HG02973 (cell line): ENCODE measurements around the gene RNU1-1.
"Not testable (repeated sequence)": the region's sequence is repeated elsewhere in the genome, so short reads cannot be mapped to it uniquely, and the experiment has no call there.

Experiments
- ATAC-seq: cut with Tn5 transposase; IDR thresholded peaks from one replicate; pipeline ENCODE4 v1.9.1; 2021; ENCODE audit warnings: moderate library complexity; ENCODE audit not compliant: unreplicated experiment

Gene RNU1-1

DNA sequence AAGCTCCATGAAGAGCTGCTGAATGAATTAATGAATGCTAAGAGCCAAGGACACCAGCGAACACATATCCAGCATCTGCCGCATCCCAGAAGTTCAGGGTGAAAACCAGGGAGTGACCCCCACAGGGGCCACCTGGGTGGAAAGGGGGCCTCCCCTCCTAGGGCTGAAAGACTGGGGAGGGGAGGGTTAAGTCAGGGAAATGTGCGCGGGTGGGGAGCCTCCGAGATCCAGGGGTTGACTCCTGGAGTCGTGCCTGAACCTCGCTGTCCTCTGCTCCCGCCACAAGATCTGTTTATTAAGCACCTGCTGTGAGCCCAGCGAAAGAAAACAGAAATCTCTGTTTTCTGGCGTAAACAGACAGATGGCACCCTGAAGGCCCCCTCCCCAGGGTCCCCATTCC, 16.0 kb downstream of the RNU1-1 start:
- ATAC-seq = not testable (repeated sequence)

DNA sequence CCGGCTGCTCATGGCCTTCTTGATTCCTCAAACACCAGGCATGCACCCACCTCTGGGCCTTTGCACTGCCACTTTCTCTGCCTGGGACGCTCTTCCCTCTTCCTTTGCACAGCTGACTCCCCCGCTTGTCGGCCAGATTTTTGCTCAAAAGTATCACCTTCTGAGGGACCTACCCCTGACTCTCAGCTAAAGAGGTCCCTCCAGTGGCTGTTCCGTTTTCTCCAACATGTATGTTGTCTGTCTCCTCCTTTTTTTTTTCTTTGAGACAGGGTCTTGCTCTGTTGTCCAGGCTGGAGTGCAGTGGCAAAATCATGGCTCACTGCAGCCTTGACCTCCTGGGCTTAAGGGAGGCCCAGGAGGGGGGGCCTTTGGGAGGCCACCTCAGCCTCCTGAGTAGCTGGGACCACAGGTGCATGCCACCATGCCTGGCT, 16.6 kb downstream of the RNU1-1 start:
- not testable (repeated sequence) for ATAC-seq

DNA sequence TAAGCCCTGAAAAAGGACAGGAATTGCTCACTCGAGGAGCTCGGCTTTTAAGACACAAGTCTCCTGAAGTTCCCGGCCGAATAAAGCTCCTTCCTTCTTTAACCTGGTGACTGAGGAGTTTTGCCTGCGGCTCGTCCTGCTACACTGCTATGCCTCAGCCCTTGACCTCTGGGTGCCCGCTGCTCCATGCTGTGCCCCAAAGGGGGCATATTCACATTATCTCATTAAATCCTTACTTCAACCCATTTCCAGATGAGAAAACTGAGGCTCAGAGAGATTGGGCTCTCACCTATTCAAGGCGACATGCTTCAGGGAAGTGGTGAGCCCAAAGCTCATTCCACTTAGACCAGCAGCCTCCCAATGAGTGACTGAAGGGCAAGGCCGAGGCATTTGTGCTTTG, 20.4 kb downstream of the RNU1-1 start:
- not testable (repeated sequence) for ATAC-seq

DNA sequence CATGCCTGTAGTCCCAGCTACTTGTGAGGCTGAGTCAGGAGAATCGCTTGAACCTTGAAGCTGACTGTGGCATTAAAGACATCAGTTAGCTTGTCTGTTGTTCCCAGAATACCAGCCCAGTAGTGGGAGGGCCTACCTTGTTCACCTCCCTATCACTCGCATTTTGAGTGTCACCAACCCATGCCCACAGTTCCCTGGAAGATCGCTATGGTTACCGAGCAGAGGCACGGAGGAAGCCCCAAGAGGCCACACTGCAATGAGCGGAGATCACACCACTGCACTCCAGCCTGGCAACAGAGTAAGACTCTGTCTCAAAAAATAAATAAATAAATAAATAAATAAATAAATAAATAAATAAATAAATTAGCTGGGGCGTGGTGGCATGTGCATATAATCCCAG, 21.1 kb downstream of the RNU1-1 start:
- not testable (repeated sequence) for ATAC-seq

DNA sequence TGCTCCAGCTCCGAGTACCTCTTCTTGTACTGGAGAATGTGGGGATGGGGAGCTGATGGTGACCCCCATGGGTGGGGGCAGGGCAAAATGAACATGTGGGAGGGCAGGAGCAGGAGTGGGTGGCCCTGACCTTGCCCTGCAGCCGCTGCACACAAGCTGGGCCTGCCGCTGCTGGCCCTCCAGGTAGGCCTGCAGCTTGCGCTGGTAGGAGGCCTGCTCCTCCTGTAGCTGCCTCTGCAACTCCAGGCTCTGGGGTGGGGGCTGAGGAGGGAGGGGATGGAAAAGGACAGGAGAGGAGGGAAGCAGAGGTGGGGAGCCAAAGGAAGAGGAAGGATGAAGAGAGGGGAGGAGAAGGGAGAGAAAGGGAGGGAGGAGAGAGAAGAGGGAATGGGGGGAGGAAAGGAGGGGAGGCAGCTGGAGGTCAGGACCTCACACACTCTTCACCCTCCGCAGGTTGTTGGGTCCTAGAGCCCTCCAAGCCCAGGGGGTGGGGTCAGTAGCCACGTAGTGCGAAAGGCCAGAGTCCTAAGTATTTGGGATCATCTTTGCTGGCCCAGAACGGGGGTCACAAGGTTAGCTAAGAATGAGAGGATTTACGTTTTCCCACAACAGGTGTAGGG, 22.9 kb downstream of the RNU1-1 start:
- no peak for ATAC-seq

DNA sequence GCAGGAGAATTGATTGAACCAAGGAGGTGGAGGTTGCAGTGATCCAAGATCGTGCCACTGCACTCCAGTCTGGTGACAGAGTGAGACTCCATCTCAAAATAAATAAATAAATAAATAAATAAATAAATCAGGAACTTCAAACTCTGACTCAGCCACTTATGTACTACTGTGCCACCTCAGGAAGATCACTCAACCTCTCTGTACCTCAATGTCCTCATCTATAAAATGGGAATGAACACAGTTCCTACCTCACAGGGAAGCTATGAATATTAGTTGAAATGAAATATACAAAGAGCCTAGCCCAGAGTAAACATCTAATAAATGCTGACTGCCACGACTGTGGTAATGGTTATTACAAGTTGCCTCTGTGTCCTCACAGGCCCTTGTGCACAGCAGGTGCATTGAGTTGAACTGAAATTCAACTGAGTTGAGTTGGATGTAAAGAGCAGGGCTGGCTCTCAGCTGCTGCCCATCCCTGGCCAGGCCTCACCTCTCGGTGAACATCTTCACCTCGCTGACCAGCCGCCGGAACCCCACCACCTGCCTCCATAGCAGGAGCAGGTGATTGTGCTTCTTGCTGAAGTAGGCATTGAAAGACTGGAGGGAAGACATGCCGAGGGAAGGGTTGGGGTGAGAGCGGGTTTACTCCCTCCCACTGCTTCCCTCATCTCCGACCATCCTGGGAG, 24.7 kb downstream of the RNU1-1 start:
- ATAC-seq = not testable (repeated sequence)

DNA sequence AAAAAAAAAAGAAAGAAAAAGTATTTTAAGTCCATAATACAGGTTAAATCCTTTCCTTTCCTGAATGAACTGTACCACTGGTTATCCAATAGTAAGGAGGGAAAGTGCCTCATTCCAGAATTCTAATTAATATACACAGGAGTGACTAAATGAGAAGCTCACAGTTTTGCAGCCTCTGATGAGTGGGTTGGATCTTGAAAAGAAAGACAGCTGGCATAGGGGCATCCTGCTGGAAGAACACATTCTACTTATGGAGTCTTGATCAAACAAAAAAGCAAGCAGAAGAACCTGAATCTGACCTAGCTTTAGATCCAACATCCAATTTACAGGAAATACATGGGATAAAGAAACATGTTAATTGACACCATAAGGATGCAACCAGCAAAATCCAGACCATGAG, 27.1 kb downstream of the RNU1-1 start:
- not testable (repeated sequence) for ATAC-seq

DNA sequence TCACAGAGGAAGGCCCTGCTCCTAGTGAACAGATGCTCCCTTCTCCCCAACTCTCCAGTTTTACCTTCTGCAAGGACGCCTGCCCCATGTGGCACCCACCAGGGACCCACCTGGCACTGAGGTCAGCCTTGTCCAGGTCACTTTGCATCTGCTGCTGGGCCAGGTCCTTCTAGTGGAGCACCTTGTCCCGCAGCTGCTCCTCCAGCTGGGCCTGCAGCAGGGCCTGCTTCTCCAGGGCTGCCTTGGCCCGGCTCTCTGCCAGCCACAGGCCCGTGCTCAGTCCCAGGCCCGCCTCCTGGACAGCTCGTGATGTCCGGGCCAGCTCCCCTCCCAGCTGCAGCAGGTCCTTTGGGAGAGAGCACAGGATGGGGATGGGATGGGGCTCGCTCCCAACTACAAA, 27.8 kb downstream of the RNU1-1 start:
- ATAC-seq = not testable (repeated sequence)

DNA sequence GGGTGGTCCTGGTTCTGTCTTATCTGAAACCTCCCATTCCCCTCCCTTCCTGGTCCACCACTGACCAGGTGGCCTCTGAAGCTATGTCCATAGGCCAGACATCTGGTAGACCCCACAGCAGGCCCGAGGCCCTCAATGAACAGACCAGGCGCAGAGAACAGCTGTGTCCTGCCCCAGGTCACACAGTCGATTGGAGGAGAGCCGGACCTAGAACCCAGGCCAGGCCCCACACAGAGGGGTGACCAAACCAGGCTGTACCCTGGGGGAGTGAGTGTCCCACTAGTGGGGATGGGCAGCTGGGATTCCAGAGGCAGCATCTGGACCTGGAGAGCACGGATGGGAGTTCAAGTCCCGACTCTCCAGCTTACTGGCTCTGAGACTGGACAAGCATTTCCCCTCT, 29.2 kb downstream of the RNU1-1 start:
- no peak for ATAC-seq

DNA sequence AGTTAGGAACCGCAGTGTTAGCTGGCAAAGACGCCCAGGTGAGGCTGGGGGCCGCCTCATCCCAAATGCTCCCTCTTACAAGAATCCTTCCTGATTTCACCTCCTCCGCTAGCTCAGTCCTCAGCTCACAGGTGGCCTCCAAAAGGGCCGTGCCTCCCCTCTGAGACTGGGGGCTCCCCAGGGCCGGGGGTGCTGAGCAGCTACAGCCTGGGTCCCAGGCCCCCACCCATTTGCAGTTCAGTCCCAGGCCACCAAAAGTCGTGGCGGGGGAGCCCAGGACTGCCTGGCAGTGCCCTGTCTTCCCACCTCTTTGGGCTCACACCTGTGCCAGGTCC, 29.6 kb downstream of the RNU1-1 start:
- ATAC-seq = no peak

DNA sequence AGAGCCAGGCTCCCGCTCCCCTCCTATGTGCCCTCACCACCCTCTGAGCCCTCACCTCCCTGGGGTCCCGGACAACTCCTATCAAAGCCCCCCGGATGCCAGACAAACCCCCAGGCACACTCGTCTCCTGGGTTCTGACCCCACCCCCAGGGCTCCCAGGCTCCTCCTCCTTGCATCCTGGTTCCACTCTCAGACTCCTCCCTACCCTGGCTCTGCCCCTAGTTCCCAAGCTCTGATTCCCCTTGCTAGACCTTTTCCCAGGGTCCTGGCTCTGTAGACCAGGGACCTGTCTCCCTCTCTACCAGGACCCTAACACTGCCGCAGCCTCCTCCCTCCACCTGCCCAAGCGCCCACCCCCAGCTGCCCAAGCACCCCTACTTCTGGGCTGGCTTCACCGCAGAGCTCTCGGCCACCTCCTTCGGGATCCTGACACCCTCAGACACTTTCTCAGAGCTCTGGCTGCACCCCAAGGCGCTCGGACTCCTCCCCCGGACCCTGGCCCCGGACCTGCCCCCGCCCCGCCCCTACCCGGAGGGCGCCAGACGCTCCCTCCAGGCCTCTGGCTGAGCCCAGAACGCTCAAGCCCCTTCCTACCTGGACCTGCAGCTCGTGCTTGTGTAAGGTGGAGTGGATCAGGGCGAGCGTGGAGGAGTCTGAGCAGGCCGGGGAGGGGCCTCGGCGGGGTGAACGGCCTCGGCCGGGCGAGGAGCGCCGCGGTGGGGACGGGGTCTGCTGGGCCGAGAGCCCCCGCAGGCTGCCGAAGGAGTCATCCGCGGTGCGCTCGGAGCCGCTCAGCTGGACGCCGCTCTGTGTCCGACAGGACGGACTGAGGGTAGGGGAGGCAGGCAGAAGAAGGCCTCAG, 30.2 kb downstream of the RNU1-1 start:
- ATAC-seq = not testable (repeated sequence)

DNA sequence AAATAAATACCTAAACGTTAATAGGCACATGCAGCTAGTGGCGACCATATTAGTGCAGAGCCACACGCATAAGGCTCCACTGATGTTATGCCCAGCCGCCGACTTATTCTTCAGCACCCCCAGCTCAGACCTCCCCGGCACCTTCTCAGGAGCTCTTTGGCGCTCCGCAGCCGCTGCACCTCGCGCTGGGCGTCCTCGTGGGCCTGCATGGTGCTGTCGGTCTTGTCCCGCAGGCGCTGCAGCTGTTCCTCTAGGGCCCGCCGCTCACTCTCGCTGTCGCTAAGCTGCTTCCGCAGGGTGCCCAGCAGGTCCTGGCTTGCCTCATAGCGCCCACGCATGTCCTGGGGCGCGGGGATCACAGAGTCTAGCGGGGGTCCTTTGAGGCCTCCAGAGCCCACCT, 30.9 kb downstream of the RNU1-1 start:
- ATAC-seq = not testable (repeated sequence)

DNA sequence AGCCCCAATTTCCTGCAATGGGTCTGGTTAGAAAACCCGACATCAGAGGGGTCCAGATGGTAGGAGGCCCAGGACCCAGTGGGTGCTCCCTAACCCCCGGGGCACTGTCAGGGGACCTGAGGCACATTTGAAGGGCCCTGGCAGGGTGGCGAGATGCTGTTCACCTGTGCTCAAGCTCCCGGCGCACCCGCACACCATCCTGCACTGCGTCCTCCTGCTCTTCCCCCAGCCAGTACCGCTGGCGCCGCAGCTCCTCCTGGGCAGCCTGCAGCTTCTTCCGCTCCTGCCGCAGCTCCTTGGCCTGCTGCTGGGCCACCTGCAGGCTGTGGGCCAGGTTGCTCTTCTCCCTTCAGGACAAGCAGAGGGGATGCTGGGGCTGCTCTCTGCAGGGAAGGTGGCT, 36.0 kb downstream of the RNU1-1 start:
- no peak for ATAC-seq

DNA sequence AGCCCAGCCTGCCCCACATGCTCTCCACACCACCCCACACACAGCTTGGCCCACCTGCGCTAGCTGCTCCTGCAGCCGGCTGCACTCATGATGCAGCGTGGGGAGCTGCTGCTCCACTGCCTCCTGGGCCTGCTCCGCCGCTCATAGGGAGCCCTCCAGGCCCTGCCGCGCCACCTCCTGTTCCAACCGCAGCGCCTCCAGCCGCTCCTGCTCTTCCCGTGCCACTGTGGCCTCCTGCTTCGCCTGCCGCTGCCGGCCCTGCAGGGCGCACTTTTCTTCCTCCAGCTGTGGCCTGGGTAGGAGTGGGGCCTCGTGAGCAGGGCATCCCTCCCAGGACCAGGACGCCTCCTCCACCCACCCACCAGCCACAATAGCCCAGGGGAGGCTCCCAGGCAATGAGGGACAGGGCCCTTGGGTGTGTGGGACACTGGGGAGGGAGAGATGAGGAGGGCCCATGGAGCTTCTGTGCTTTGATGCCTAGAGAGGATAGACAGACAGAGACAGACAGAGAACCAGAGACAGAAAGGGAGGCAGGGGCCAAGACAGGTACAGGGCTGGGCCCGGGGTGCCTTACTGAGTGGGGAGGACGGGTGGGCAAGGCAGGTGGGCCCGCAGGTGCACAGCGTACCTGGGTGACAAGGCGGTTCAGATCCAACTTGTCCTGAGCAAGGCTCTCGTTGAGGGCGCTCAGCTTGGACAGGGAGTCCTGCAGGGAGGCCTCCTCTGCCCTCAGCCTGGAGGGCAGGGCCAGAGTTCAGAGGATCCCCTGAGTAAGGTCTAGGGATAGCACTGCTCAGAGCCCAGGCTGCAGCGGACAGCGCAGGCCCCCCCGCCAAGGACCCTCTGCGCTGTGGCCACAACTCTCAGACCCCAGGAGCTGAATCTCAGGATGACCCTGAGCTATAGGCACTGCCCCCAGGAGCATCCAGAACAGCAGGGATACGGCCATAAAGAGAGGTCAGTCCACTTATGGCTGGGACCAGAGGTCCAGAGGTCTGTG, 38.0 kb downstream of the RNU1-1 start:
- not testable (repeated sequence) for ATAC-seq

DNA sequence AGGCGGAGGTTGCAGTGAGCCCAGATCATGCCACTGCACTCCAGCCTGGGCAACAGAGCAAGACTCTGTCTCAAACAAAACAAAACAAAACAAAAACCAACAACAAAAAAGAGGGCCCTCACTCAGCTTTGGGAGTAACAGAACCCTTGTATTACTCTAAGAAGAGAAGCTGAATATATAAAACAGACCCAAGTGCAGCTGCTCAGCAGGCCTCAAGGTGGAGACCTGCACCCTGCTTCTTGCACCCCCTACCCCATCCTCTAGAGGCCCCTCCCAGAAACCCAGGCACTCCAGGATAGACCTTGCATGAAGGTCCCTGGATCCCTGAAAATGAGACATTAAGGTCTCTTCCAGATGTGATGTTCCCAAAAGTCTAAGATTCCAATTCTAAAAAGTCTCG, 39.2 kb downstream of the RNU1-1 start:
- not testable (repeated sequence) for ATAC-seq

DNA sequence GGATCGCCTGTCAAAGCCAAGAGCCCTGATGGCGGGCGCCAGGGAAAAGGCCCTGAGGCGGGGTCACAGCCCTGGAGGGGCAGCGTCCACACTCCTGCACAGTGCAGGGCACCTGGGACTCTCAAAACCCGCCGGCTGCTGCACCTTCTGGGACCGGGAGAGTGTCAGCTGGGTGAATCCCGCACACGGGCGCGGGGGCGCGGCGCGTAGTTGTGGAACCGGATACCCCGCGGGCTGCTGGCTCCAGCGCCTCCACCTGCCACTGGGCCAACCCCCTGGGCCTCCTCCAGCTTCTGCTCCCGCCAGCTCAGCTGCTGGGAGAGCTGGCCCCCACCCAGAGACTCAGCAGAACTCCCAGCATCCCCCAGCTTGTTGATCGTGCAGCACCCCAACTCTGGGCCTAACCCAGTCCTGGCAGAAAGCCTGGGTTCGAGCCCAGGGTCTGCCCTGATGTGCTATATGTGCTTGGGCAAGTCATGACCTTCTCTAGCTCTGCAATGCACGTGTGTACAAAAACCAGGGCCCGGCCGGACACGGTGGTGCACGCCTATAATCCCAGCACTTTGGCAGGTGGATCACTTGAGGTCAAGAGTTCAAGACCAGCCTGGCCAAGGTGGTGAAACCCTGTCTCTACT, 39.8 kb downstream of the RNU1-1 start:
- ATAC-seq = no peak

DNA sequence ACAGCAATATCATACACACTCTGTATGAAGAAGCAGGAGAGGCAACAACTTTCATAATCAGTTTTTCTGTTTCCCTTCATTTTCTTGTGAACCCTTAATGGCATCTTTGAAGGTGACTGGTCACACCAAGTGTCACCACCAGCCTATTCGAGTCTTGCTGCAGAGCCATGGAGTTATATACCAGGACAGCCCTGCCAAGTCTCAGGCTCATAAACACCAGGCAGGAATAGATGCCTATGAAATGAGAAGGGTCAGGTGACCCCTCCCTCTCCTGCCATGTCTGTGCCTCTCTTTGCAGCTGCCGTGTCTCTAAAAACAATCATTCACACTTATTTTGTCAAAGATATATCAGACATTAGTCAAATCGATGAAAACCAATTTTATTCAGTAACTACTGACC, 45.5 kb downstream of the RNU1-1 start:
- no peak for ATAC-seq

DNA sequence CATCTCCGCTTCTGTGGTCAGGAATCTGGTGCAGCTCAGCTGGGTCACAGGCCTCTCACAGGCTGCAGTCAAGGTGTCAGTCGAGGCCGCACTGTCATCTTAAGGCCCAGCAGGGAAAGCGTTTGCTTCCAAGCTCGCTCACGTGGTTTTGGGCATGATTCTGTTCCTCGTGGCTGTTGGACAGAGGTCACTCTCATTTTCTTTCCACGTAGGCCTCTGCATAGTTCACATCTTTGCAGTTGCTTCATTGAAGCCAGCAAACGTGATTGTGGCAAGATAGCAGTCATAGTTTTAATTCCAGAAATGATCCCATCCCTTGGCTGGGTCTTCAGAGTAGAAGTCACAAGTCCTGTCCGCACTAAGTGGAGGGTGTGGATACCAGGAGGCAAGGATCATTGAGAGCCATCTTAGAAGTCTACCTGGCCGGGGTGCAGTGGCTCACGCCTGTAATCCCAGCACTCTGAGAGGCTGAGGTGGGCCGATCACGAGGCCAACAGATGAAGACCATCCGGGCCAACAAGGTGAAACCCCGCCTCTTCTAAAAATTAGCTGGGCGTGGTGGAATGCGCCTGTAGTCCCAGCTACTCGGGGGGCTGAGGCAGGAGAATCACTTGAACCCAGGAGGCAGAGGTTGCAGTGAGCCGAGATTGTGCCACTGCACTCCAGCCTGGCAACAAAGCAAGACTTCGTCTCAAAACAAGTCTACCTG, 49.0 kb downstream of the RNU1-1 start:
- ATAC-seq = no peak
